Colonic mucosa (tissue), 4 donors: Measurements from ENCODE around the gene PEX11G. TPM values are rescaled to one million over a fixed set of nuclear protein-coding genes. Genes with fewer than 3 reads are reported as not detected.
"Not testable (repeated sequence)": the region's sequence is repeated elsewhere in the genome, so short reads cannot be mapped to it uniquely, and the experiment has no call there.

Experiments
- DNase-seq: peaks from one replicate; pipeline ENCODE4 v3.0.0-alpha.2; 2020
- H3K27ac ChIP-seq: fragments of 200-600 bp; one replicate; pipeline ENCODE4 v1.8.0; 2021
- H3K27me3 ChIP-seq: fragments of 200-600 bp; one replicate; pipeline ENCODE4 v1.8.0; 2021
- H3K36me3 ChIP-seq: fragments of 200-600 bp; one replicate; pipeline ENCODE4 v1.8.0; 2021
- H3K4me1 ChIP-seq: fragments of 200-600 bp; one replicate; pipeline ENCODE4 v1.8.0; 2021; ENCODE audit warnings: mild to moderate bottlenecking
- H3K4me3 ChIP-seq: fragments of 200-600 bp; one replicate; pipeline ENCODE4 v1.8.0; 2021
- H3K9ac ChIP-seq, 2 donors: one replicate each; pipeline ENCODE4 v1.7.0; 2013; ENCODE audit warnings: control low read depth in 2 of 2, low read depth in 2 of 2, low read length in 2 of 2
- H3K9me3 ChIP-seq: fragments of 200-600 bp; one replicate; pipeline ENCODE4 v1.8.0; 2021
- intact Hi-C: fragments of 100-400 bp; cut with DNase I; formaldehyde crosslinking; loops from one replicate; pipeline ENCODE4 v1.14.1; 2022
- total RNA-seq, 2 donors: library from RNA; stranded (reverse); fragmentation: NEBNext Ultra II Directional in 1 of 2; extraction: Animal tissue kit (Norgen Biotek cat#: 25700) in 1 of 2; gene quantifications; one replicate each; pipeline ENCODE4 v1.2.1, GENCODE V29; 2021
- TF ChIP-seq, protein P1 (sequence below): fragments of 200-600 bp; IDR thresholded peaks from one replicate; pipeline ENCODE4 v1.8.0; 2022; ENCODE audit warnings: antibody characterized with exemption, mild to moderate bottlenecking
- donor health status: healthy.
- donor health status: DM: no; HTN: no; CAD: no.
- donor health status: DM: no; HTN: no; CAD: no.

PEX11G gene
- total RNA-seq, 2 donors from 2014 or later: 5.7 to 6.6 TPM

DNA sequence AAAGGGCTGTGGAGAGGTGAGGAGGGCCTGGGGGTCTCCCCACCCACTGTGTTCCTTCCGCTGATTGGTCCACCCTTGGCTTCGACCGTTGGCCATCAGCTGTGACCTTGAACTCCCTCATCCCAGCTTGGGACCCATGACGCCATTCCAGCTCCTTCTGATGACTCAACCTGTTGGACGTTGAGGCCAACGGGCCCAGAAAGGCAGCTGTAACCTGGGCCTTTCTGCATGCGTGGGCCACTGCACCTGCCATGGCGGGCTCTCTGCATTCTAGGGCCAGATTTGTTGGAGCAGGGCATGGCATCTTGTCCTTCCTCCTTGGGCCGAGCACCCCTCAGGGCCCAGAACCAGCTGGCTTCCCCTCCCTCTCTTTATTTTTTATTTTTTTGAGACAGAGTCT is 30.2 kb downstream of the PEX11G start:
- no peaks in the 10 kb centered on the region for H3K9me3 ChIP-seq
- H3K27me3 ChIP-seq: no peaks in the 10 kb centered on the region
- intact Hi-C loops: no loop called here
- H3K9ac ChIP-seq: no peak overlapping the region
- H3K4me1 ChIP-seq: no peaks in the 10 kb centered on the region
- H3K4me3 ChIP-seq: no peak overlapping the region
- H3K36me3 ChIP-seq: peaks cover 26% of the 10 kb centered on the region
- no peak for DNase-seq
- no peak overlapping the region for H3K27ac ChIP-seq
- TF ChIP-seq, protein P1, sequence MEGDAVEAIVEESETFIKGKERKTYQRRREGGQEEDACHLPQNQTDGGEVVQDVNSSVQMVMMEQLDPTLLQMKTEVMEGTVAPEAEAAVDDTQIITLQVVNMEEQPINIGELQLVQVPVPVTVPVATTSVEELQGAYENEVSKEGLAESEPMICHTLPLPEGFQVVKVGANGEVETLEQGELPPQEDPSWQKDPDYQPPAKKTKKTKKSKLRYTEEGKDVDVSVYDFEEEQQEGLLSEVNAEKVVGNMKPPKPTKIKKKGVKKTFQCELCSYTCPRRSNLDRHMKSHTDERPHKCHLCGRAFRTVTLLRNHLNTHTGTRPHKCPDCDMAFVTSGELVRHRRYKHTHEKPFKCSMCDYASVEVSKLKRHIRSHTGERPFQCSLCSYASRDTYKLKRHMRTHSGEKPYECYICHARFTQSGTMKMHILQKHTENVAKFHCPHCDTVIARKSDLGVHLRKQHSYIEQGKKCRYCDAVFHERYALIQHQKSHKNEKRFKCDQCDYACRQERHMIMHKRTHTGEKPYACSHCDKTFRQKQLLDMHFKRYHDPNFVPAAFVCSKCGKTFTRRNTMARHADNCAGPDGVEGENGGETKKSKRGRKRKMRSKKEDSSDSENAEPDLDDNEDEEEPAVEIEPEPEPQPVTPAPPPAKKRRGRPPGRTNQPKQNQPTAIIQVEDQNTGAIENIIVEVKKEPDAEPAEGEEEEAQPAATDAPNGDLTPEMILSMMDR: no peak

DNA sequence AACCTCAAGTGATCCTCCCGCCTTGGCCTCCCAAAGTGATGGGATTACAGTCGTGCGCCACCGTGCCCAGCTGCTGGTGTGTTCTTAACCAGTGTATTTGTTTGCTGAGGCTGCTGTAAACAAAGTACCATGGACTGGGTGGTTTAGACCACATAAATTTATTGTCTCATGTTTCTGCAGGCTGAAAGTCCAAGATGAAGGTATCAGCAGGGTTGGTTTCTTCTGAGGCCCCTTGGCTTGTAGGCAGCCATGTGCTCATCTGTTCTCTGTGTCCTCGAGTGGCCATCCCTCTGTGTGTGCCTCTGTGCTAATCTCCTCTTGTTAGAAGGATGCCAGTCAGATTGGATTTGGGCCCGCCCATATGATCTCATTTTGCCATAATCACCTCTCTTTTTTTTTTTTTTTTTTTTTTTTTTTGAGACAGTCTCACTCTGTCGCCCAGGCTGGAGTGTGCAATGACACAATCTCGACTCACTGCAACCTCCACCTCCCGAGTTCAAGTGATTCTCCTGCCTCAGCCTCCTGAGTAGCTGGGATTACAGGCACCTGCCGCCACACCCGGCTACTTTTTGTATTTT is 31.8 kb downstream of the PEX11G start:
- Histone ChIP-seq H3K4me1 (no peaks in the 10 kb centered on the region), H3K9me3 (no peaks in the 10 kb centered on the region), H3K27ac (no peak overlapping the region), H3K9ac (no peak overlapping the region), H3K36me3 (peaks cover 23% of the 10 kb centered on the region), H3K27me3 (no peaks in the 10 kb centered on the region), H3K4me3 (no peak overlapping the region)
- no peak for DNase-seq
- intact Hi-C loops: no loop called here
- TF ChIP-seq, protein P1: no peak

DNA sequence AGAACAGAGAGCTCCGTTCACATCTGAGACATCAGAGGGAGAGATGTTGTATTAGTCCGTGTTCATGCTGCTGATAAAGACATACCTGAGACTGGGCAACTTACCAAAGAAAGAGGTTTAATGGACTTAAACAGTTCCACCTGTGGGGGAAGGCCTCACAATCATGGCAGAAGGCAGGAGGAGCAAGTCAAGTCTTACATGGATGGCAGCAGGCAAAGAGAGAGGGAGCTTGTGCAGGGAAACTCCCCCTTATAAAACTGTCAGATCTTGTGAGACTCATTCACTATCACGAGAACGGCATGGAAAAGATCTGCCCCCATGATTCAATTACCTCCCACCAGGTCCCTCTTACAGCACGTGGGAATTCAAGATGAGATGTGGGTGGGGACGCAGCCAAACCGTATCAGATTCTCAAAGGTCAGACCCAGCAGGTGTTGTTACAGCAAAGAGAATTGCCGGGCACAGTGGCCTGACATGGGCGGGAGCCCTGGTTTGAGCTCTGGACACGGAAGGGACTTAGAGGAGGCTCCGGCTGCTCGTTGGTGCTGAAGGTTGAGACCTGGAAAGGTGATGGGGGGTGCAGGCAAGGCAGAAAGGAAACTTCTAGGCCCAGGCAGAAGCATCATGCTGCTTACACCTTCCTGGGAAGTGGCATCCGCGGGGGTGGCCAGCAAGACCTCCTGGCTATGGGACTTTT is 33.1 kb downstream of the PEX11G start:
- Histone ChIP-seq H3K9me3 (no peaks in the 10 kb centered on the region), H3K4me3 (no peak overlapping the region), H3K9ac (no peak overlapping the region), H3K4me1 (no peaks in the 10 kb centered on the region), H3K27me3 (no peaks in the 10 kb centered on the region), H3K27ac (no peak overlapping the region), H3K36me3 (peaks cover 23% of the 10 kb centered on the region)
- intact Hi-C loops: no loop called here
- DNase-seq: no peak
- TF ChIP-seq, protein P1: no peak

DNA sequence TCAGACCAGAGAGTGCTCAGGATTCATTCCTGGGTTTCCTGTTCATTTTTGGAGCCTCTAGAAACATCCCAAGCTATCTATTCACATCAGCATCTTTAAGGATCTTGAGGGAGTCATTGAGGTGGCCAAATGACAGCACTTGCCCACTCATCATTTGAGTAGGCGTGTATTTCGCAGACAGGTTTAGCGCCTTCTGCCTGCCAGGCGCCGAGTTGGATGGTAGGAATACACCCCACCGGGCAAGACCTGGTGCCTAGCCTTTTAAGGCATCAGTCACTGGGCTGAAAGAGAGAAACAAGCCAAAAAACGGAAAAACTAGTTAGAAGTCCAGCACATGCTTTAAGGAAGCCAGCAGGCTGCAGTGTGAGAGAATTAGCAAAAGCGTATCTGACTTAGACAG is 33.8 kb downstream of the PEX11G start:
- no peaks in the 10 kb centered on the region for H3K4me1 ChIP-seq
- no peak overlapping the region for H3K9ac ChIP-seq
- H3K27ac ChIP-seq: no peak overlapping the region
- intact Hi-C loops: no loop called here
- TF ChIP-seq, protein P1: no peak
- peaks cover 23% of the 10 kb centered on the region for H3K36me3 ChIP-seq
- no peak for DNase-seq
- no peaks in the 10 kb centered on the region for H3K9me3 ChIP-seq
- no peak overlapping the region for H3K4me3 ChIP-seq
- H3K27me3 ChIP-seq: no peaks in the 10 kb centered on the region

DNA sequence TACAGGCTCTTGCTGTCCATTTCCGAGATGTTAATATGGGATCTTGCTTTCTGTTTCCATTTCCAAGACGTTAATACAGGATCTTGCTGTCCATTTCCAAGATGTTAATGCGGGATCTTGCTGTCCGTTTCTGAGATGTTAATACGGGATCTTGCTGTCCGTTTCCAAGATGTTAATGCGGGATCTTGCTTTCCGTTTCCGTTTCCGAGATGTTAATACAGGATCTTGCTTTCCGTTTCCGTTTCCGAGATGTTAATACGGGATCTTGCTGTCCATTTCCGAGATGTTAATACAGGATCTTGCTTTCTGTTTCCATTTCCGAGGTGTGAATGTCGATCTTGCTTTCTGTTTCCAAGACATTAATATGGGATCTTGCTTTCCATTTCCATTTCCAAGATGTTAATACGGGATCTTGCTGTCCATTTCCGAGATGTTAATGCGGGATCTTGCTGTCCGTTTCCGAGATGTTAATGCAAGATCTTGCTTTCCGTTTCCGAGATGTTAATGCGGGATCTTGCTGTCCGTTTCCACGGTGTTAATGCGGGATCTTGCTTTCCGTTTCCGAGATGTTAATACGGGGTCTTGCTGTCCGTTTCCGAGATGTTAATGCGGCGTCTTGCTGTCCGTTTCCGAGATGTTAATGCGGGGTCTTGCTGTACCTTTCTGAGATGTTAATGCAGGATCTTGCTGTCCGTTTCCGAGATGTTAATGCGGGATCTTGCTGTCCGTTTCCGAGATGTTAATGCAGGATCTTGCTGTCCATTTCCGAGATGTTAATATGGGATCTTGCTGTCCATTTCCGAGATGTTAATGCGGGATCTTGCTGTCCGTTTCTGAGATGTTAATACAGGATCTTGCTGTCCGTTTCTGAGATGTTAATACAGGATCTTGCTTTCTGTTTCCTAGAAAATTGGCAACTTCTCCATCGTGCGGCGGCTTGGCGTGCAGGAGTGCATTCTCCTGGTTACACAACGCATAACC is 38.3 kb downstream of the PEX11G start:
- intact Hi-C loops: no loop called here
- Histone ChIP-seq H3K27me3 (no peaks in the 10 kb centered on the region), H3K4me1 (no peaks in the 10 kb centered on the region), H3K9me3 (no peaks in the 10 kb centered on the region), H3K36me3 (peaks cover 29% of the 10 kb centered on the region), H3K4me3 (no peak overlapping the region), H3K27ac (no peak overlapping the region), H3K9ac (no peak overlapping the region)
- TF ChIP-seq, protein P1: no peak
- no peak for DNase-seq

DNA sequence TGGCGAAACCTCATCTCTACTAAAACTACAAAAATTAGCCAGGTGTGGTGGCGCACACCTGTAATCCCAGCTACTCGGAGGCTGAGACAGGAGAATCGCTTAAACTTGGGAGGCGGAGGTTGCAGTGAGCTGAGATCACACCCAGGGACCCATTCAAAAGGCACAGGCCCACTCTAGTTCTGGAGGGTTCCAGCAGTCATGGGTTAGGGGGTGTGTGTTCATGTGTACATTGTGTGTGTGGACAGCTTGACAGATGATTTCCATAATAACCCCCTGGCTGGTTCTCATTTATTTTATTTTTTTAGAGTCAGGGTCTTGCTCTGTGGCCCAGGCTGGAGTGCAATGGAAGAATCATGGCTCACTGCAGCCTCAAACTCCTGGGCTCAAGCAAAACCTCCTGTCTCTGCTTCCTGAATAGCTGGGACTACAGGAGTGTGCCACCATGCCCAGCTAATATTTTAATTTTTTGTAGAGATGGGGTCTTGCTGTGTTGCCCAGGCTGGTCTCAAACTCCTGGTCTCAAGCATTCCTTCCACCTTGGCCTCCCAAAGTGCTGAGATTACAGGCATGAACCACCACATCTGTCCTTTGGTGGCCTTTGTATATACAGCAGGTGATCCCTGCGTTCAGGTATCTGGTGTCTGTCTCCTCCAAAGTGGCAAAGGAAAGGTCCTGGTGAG is 39.3 kb downstream of the PEX11G start:
- intact Hi-C loops, DNase-seq, H3K27me3 ChIP-seq, H3K9me3 ChIP-seq, H3K27ac ChIP-seq, H3K4me1 ChIP-seq, H3K9ac ChIP-seq, H3K4me3 ChIP-seq: not testable (repeated sequence)
- H3K36me3 ChIP-seq: peaks cover 33% of the 10 kb centered on the region
